ENCODE data around the gene ZNF444.
"Not testable (repeated sequence)": the region's sequence is repeated elsewhere in the genome, so short reads cannot be mapped to it uniquely, and the experiment has no call there.

ZNF444 gene

DNA sequence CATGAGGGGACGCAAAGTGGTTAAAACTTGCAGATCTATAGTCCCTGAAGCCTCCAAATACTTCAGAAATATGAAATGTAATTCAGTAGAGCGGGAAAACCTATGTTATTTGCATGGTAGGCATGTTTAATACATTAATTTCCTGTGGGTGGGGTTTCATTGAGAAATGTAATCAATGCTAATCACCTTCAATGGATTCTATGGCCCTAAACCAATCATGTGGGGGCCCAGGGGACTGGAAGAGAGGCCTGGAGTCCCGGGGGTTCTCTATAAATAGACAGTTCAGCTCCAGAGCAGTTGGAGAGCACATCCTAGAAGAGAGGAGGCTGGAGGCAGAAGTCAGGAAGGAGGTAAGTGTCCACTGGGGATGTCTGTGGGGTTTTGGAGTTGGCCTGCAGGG is 60.9 kb downstream of the ZNF444 start, which contains the start of gene ZSCAN5C:
ZSCAN5C (plus strand) TSS at position 301 of the 400 bp plus-strand sequence. CDS start 3,641 bp downstream, outside the sequence.
- H3K4me3 ChIP-seq (ENCODE audit: low read depth in 1 of 2, low read length in 2 of 2) = no peak within 1 kb of the TSS
- H3K27ac ChIP-seq (ENCODE audit: low read depth, low read length) = no peak within 1 kb of the TSS
- no peak within 1 kb of the TSS for H3K9ac ChIP-seq (ENCODE audit: low read depth in 1 of 2, low read length in 2 of 2)
- H3K36me3 ChIP-seq (ENCODE audit: control insufficient read depth in 1 of 2, insufficient read depth in 2 of 2, low read length in 2 of 2) = no peaks in the 10 kb centered on the region
- no peaks in the 10 kb centered on the region for H3K27me3 ChIP-seq (ENCODE audit: control insufficient read depth in 1 of 2, insufficient read depth in 2 of 2, low read length in 2 of 2)
- H3K4me1 ChIP-seq (ENCODE audit: control insufficient read depth in 1 of 2, insufficient read depth in 2 of 2, low read length in 2 of 2) = no peaks in the 10 kb centered on the region
- no peaks in the 10 kb centered on the region for H3K9me3 ChIP-seq (ENCODE audit: control insufficient read depth in 1 of 2, low read length in 2 of 2)

DNA sequence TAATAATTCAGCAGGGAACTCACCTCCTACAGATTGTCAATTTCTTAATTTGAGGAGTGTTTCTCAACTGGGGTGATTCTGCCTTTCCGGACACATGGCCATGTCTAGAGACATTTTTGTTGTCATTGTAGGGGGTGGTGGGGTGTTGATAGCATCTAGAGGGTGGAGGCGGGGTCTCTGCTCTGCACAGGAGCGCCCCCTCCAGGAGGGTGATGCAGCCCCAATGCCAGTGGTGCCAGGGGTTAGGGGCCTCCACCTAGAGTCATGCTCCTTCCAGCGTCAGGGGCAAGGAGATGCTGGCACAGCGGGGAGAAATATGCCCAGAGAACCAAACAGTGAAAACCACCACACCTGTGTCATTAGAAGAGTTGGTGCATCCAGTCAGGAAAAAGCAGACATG is 66.5 kb downstream of the ZNF444 start:
- not testable (repeated sequence) for H3K4me1 ChIP-seq (ENCODE audit: control insufficient read depth in 1 of 2, insufficient read depth in 2 of 2, low read length in 2 of 2); H3K4me3 ChIP-seq (ENCODE audit: low read depth in 1 of 2, low read length in 2 of 2); H3K36me3 ChIP-seq (ENCODE audit: control insufficient read depth in 1 of 2, insufficient read depth in 2 of 2, low read length in 2 of 2); H3K27ac ChIP-seq (ENCODE audit: low read depth, low read length); H3K9ac ChIP-seq (ENCODE audit: low read depth in 1 of 2, low read length in 2 of 2); H3K27me3 ChIP-seq (ENCODE audit: control insufficient read depth in 1 of 2, insufficient read depth in 2 of 2, low read length in 2 of 2); H3K9me3 ChIP-seq (ENCODE audit: control insufficient read depth in 1 of 2, low read length in 2 of 2)

DNA sequence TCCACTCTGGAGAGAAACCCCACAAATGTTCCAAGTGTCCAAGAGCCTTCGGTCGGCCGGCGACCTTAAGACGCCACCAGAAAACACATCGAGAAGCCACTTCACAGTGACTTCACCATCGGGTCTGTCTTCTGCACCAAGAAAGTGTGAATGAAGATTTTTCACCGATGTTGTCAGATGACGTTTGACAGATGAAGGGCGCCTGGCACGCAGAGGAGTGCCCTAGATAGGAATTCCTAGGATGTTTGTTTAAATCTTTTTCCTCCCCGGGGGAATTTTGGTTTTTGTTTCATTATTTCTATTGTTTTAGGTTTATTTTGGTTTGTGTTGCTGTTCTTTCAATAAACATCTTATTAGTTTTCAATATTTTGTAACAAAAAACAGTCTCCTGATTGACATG is 68.0 kb downstream of the ZNF444 start:
- Histone ChIP-seq H3K9me3 (ENCODE audit: control insufficient read depth in 1 of 2, low read length in 2 of 2) (no peaks in the 10 kb centered on the region), H3K27me3 (ENCODE audit: control insufficient read depth in 1 of 2, insufficient read depth in 2 of 2, low read length in 2 of 2) (no peaks in the 10 kb centered on the region), H3K4me1 (ENCODE audit: control insufficient read depth in 1 of 2, insufficient read depth in 2 of 2, low read length in 2 of 2) (no peaks in the 10 kb centered on the region), H3K36me3 (ENCODE audit: control insufficient read depth in 1 of 2, insufficient read depth in 2 of 2, low read length in 2 of 2) (no peaks in the 10 kb centered on the region), H3K4me3 (ENCODE audit: low read depth in 1 of 2, low read length in 2 of 2) (no peak overlapping the region), H3K27ac (ENCODE audit: low read depth, low read length) (no peak overlapping the region), H3K9ac (ENCODE audit: low read depth in 1 of 2, low read length in 2 of 2) (no peak overlapping the region)

DNA sequence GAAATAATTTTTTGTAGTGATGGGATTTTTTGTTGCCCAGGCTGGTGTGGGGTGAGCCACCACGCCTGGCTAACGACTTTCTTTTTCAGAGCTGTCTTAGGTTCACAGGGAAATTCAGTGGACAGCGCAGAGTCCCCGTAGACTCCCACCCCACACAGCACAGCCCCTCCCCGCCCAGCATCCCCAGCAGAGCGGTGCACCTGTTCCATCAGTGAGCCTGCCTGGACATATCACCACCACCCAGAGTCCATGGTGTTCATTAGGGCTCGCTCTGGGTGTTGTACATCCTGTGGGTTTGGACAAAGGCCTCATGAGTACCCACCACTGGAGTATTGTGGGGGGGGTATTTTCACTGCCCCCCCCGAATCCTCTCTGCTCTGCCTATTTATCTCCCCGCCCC is 68.9 kb downstream of the ZNF444 start:
- not testable (repeated sequence) for H3K36me3 ChIP-seq (ENCODE audit: control insufficient read depth in 1 of 2, insufficient read depth in 2 of 2, low read length in 2 of 2); H3K4me3 ChIP-seq (ENCODE audit: low read depth in 1 of 2, low read length in 2 of 2); H3K27ac ChIP-seq (ENCODE audit: low read depth, low read length); H3K27me3 ChIP-seq (ENCODE audit: control insufficient read depth in 1 of 2, insufficient read depth in 2 of 2, low read length in 2 of 2); H3K9ac ChIP-seq (ENCODE audit: low read depth in 1 of 2, low read length in 2 of 2); H3K9me3 ChIP-seq (ENCODE audit: control insufficient read depth in 1 of 2, low read length in 2 of 2); H3K4me1 ChIP-seq (ENCODE audit: control insufficient read depth in 1 of 2, insufficient read depth in 2 of 2, low read length in 2 of 2)

All from duodenal mucosa (tissue), 2 donors.